Dermis microvascular lymphatic vessel endothelial cell (primary cell): ENCODE data around the gene RYR2. TPM values are rescaled to one million over a fixed set of nuclear protein-coding genes. Genes with fewer than 3 reads are reported as not detected.

Source experiments
- DNase-seq, 2 donors: peaks; one replicate each; pipeline versions ENCODE4 v3.0.0 to v3.0.0-alpha.2; 2010; ENCODE audit warnings: low read depth in 2 of 2
- total RNA-seq: library from RNA; depleted of rRNA; stranded (reverse); fragments of >200 nt; gene quantifications from 2 replicates; pipeline ENCODE4 v1.2.1, GENCODE V29; 2014

RYR2 gene
- total RNA-seq, 1 donor from 2014 or later = 0.26 TPM

GRCh38 chr1:237713916-237714315 is 671.9 kb downstream of the RYR2 start:
- DNase-seq = no peak

- no peak for DNase-seq
These were observed 675.1 kb downstream of the RYR2 start for GRCh38 chr1:237717106-237717505.

GRCh38 chr1:237730826-237731350 is 688.9 kb downstream of the RYR2 start:
- no peak for DNase-seq

- DNase-seq = no peak
These were observed 690.7 kb downstream of the RYR2 start for GRCh38 chr1:237732657-237733056.

- no peak for DNase-seq
These were observed 694.5 kb downstream of the RYR2 start for GRCh38 chr1:237736372-237737029.

- no peak for DNase-seq
These were observed 695.5 kb downstream of the RYR2 start for GRCh38 chr1:237737448-237737847.

- no peak for DNase-seq
These were observed 696.1 kb downstream of the RYR2 start for GRCh38 chr1:237737938-237738610.

- DNase-seq = no peak
These were observed 698.9 kb downstream of the RYR2 start for GRCh38 chr1:237740846-237741245.

- DNase-seq = no peak
These were observed 703.6 kb downstream of the RYR2 start for GRCh38 chr1:237745545-237745944.

- no peak for DNase-seq
These were observed 706.4 kb downstream of the RYR2 start for GRCh38 chr1:237748171-237748960.

GRCh38 chr1:237749122-237749521 is 707.1 kb downstream of the RYR2 start:
- no peak for DNase-seq

- DNase-seq = no peak
These were observed 709.1 kb downstream of the RYR2 start for GRCh38 chr1:237751090-237751489.

- DNase-seq = no peak
These were observed 712.6 kb downstream of the RYR2 start for GRCh38 chr1:237754627-237755026.

- no peak for DNase-seq
These were observed 714.5 kb downstream of the RYR2 start for GRCh38 chr1:237756304-237756967.

- DNase-seq = no peak
These were observed 717.4 kb downstream of the RYR2 start for GRCh38 chr1:237759377-237759776.

- DNase-seq = no peak
These were observed 719.0 kb downstream of the RYR2 start for GRCh38 chr1:237760951-237761350.

GRCh38 chr1:237763137-237763536 is 721.2 kb downstream of the RYR2 start:
- no peak for DNase-seq

GRCh38 chr1:237763751-237764150 is 721.8 kb downstream of the RYR2 start:
- DNase-seq = no peak

- DNase-seq = no peak
These were observed 727.9 kb downstream of the RYR2 start for GRCh38 chr1:237769916-237770315.

GRCh38 chr1:237772009-237772408 is 730.0 kb downstream of the RYR2 start:
- DNase-seq = no peak

- no peak for DNase-seq
These were observed 732.3 kb downstream of the RYR2 start for GRCh38 chr1:237774246-237774645.

- no peak for DNase-seq
These were observed 737.4 kb downstream of the RYR2 start for GRCh38 chr1:237779356-237779755.
